Measurements from ENCODE around the gene TGM2.

TGM2 gene

DNA sequence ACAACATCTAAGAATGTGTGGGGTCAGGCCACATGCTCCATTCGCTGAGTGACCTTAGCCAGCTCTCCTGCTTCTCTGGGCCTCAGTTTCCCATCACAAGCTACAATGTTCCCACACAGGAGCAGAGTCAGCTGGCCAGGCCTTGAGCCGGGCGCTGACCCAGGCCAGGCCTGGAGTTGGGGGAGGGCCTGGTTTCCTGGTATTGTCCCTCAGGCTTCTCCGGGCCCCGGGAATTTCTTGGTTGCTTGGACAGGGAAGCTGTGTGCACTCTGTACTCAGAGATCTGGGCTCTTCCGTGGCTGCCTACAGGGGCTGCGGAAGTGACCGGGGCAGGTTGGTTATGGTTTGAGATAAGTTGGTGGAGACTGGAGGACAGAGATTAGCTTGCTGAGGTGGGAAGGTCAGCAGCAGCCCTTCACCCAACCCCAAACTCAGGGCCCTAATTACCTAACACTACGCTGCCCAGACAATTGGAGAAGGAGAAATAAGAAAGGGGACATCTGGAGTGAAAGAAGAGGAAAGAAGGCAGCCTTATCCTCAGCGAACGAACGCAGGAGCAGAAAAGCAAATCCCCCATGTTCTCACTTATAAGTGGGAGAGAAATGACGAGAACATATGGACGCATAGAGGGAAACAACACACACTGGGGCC, 6.2 kb downstream of the TGM2 start:
- DNase-seq, result no peak

- no peak for DNase-seq
Observed at GRCh38 chr20:38157635-38158495, 7.2 kb downstream of the TGM2 start.

DNA sequence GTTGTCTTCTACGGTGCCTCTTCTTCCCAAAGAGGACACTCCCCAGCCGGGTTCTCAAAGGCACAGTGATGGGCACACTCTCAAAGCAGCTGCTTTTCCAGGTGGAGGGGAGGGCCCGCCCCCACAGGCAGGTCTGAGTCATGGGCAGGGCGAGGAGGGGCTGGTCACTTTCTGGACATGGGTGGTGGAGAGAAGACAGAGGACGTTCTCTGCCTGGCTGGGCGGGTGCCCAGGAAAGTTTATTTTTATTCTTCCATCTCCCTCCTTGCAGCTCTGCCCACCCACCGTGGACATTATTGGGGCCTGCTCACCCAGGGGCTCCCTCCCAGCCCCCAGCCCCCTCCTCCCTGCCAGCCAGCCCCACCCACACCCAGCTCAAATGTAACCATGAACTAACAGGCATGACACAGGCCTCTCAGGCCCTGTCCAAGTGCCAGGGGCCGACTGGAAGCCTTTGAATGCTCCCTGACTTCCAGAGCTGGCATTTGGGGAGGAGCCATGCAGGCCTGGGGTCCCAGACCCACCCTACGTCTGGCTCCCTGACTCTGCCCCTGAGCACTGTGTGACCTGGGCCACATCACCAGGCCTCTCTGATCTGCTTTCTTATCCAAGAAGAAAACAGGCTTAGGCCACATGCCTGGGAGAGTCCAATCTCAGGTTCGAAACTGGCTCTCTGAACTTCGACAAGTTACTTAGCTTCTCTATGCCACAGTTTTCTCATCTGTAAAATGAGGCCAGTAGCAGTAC, 8.0 kb downstream of the TGM2 start:
- DNase-seq, result no peak

GRCh38 chr20:38156280-38156679, 8.8 kb downstream of the TGM2 start:
- no peak for DNase-seq

DNA sequence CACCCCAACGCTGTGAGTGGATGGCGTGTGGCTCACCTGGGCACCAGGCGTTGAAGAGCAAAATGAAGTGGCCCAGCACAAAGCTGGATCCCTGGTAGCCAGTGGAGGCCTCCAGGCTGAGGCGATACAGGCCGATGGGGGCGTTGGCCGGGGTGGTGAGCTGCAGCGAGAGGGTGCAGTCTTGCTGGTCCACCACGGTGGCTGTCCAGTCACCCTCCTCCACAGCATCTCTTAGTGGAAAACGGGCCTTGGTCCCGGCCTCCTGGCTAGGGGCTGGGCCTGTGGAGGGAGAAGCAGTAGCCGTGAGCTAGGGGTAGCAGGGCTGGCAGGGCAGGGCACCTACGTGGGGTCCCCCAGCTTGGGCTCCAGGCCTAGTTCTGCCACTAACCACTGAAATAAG, 9.3 kb downstream of the TGM2 start:
- no peak for DNase-seq

DNA sequence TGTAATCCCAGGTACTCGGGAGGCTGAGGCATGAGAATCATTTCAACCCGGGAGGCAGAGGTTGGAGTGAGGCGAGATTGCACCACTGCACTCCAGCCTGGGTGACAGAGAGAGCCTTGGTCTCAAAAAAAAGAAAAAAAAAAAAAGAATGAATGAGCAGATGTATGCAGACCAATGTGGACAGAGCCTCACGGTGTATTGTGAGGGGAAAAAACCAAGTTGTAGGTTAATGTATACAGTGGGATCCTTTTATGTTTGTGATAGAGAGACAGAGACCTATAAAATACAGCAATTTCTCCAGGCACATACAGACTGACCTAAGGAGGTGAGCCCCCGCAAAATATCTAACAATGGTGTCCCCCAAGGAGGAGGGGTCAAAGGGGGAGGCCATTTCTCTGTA, 11.7 kb downstream of the TGM2 start:
- DNase-seq, result no peak

- DNase-seq, result peak; percentile 58
Observed at GRCh38 chr20:38152621-38153221, 12.3 kb downstream of the TGM2 start.

- DNase-seq, result no peak
Observed at GRCh38 chr20:38152175-38152620, 12.9 kb downstream of the TGM2 start.

DNA sequence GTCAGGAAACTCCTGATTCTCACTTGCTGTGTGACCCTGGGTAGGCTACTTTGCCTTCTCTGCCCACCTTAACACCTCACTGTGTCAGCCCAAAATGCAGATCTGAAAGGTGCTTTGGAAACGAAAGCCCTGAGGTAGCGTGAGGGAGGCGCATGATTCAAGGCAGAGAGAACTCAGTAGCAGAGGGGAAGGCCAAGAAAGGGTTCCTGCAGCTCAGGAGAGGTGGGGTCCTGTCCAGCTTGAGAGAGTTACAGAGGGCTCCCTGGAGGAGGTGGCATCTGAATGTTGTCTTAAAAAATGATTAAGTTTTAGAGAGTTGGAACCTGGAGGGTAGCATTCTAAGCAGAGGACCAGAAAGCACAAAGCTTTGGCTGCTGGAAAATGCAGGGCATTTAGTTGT, 13.6 kb downstream of the TGM2 start:
- no peak for DNase-seq

DNA sequence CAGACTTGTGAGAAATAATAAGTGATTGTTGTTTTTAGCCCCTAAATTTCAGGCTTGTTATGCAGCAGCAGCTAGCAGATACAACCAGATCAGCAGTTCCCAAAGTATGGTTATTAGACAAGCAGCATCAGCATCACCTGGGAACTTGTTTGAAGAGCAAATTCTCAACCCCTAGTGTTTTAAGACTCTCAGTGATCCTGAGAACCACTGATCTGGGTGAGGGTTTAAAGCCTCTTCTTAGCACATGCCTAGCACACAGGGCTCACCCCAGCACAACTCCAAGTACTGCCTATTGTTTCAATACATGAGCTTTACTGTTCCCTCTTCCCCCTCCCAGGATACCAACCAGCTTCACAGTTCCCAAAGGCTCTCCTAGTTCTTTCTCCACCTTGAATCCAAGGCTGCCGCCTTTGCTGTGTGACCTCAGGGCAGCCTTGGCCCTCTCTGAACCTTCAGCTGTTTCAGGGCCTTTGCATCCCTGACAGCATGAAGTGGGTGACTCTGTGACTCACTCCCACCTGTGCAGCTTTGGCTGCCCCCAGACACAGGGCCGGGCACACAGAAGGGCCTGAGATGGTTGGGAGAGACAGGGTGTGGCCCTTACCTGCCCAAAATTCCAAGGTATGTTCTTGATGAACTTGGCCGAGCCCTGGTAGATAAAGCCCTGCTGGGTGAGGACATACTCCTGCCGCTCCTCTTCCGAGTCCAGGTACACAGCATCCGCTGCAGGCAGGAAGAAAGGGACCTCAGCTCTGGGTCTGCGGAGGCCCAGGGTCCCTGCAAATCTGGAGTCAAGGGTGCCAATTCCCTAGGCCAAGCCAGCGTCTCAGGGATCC, 14.5 kb downstream of the TGM2 start:
- no peak for DNase-seq

GRCh38 chr20:38148328-38149102, 16.6 kb downstream of the TGM2 start:
- DNase-seq, result no peak

- DNase-seq, result no peak
Observed at GRCh38 chr20:38147751-38148150, 17.3 kb downstream of the TGM2 start.

DNA sequence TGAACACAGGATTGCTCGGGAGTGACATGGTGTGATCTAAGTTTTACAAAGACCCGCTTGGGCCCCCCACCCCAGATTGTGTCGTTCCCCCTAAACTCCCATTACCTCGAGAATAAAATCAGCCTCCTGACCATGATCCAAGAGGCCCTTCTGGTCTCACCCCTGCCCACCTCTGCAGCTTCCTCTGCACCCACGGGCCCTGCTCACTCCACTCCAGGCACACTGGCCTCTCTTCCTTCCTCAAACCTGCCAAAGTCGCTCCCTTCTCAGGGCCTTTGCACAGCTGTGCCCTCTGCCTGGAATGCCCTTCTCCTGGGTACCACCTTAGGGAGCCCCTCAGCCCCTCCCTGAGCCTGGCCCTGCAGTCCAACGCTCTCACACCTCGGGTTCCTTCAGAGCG, 17.9 kb downstream of the TGM2 start:
- DNase-seq, result no peak

DNA sequence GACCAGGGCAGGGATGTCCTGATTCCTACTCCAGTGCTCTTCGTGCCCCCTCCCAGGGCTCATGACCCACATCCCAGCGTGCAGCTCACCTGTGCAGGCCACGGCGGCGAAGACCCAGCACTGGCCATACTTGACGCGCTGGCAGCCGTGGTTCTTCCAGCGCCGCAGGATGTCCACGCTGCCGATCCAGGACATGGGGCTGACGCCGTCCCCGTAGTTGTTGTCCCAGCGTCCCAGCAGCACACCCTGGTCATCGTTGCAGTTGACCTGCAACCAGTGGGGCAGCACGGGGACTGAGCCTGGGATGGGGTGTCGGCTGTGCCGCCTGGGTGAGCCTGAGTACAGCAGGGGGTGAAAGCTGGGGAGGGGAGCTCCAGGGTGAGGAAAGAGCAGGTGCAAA, 18.4 kb downstream of the TGM2 start:
- DNase-seq, result no peak

- no peak for DNase-seq
Observed at GRCh38 chr20:38146156-38146555, 18.9 kb downstream of the TGM2 start.

DNA sequence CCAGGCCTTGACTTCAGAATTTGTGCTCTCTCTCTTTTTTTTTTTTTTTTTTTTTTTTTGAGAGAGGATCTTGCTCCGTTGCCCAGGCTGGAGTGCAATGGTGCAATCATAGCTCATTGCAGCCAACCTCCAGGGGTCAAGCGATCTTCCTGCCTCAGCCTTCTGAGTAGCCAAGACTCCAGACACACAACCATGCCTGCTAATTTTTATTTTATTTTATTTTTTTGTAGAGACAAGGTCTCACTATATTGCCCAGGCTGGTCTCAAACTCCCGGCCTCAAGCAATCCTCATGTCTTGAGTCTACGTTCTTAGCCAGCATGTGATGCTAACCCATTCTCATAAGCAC, 19.4 kb downstream of the TGM2 start:
- DNase-seq, result no peak

DNA sequence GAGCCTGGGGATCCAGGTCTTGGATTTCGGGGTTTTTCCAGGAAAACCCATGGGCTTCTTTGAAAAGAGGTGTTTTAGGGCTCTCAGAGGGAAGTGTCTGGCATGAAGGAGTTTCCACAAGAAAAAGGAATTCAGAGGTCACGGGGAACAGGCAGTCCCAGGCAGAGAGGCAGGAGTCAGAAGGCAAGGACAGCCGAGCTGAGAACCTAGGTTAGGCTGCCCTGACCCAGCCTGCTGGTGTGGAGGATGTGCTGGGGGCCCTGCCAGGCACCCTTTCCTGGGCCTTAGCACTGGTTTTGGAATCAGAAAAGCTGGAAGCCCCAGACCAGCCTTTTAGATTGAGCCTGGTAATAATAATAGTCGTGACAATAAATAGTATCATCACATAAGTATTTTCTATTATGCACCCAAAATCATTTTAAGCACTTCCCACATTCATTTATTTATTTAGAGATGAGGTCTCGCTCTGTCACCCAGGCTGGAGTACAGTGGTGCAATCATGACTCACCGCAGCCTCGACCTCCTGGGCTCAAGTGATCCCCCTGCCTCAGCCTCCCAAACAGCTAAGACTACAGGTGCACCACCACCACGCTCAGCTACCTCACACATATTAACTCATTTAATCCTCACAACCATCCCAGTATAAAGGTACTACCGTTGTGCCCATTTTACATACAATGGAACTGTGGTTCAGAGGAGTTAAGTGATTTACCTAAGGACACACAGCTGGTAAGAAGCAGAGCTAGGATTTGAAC, 19.9 kb downstream of the TGM2 start:
- DNase-seq, result no peak

- DNase-seq, result no peak
Observed at GRCh38 chr20:38144598-38144973, 20.5 kb downstream of the TGM2 start.

DNA sequence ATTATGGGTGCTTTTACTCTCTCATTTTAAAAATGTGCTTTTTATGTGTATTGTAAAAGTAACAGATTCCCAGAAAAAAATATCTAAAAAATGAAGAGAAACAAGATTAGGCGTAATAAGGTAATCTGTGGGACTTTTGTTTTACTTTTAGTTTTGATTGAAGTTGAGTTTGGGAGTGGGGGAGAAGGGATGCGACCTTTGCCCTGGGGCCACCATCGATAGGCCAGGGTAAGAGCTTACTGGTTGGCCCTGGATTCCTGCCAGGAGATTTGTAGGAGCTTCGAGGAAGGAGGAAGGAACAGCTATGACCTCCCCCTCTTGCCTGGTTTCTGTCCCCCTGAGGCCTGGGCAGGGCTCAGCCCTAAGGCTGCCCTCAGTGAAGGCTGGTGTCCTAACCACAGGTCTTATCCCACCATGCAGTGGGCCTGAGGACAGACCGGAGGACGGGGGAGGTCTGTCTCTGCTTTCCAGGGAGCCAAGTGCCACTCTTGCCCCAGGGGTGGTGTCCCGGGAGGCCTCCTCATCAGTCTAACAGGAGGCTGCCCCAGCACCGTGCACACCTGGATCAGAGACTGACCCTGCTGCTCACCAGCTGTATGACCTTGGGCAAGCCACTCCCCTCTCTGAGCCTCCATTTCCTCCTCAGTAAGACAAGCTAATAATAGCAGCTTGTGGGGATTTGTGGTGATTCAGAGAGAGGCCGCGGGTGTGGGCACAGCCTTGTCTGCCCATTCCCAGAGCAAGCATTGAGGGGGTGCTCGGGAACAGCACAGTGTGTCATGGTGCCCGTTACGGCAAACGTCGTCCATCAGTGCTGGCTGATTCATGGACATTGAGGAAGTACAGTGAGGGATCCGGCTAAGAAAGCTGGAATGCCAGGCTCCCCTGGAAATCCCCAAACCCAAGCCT, 21.2 kb downstream of the TGM2 start:
- DNase-seq, result no peak

- DNase-seq, result no peak
Observed at GRCh38 chr20:38143238-38143645, 21.8 kb downstream of the TGM2 start.
